ENCODE data around the gene PANK4. TPM values are rescaled to one million over a fixed set of nuclear protein-coding genes. Genes with fewer than 3 reads are reported as not detected.

The PANK4 gene
- total RNA-seq, 4 donors from 2014 or later: 22.5 to 48.9 (median 37.9) TPM

DNA sequence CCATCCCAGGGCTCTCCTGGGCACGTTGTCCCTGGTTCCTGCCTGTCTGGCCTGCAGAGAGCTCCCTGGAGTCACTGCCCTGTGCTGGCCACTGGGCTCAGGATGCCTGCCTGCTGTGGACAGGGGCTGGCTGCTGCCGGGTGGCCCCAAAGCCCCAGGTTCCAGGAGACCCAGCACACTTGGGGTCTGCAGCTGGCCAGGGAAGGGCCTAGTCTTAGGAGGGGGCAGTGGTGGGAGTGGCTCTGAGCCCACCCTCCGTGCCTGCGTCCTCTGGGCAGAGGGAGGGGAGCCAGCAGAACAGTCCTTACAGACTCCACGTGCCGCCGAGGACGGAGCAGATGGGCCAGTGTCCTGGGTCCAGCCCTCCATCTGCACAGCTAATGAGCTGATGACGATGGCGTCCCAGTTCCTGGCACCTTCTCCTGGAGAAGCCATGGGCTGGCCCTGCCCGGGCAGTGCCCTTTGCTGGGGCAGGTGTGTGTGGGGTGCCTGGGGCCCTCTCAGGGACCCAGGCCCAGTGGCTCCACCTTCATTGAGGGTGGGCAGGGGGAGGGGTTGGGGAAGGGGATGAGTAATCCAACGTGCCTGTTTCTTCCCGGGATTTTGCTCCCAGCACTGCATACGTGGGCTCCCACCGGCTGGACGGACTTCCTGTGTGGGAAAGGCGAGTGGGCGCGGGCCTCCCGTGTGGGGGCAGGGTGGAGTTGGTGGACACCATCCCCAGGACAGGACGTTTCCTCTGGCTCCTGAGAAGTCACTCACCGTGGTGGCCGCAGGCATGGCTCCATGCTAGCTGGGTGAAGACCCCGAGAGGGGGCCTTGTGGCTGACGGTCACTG lies 57.1 kb downstream of the PANK4 start:
- 55% methylated on average over 8 of the region's 25 CpGs for WGBS
- Histone ChIP-seq H3K4me3 (no peak overlapping the region), H3K27ac (replicated peaks in 1 of 4) (no peak overlapping the region), H3K4me1 (peaks cover 0 to 12% (median 4%) of the 10 kb centered on the region in 4 donors), H3K9me3 (no peaks in the 10 kb centered on the region), H3K36me3 (no peaks in the 10 kb centered on the region), H3K27me3 (peaks cover 0 to 97% (median 15%) of the 10 kb centered on the region in 4 donors)
- intact Hi-C loops (cut with DNase I): no loop called here
- no peak for DNase-seq (ENCODE audit: extremely low spot score)
- no peak for TF ChIP-seq POLR2A (IDR thresholded peaks at IDR 0.05; ENCODE audit: low read depth)
- no peak for TF ChIP-seq EP300 (IDR thresholded peaks at IDR 0.05)

DNA sequence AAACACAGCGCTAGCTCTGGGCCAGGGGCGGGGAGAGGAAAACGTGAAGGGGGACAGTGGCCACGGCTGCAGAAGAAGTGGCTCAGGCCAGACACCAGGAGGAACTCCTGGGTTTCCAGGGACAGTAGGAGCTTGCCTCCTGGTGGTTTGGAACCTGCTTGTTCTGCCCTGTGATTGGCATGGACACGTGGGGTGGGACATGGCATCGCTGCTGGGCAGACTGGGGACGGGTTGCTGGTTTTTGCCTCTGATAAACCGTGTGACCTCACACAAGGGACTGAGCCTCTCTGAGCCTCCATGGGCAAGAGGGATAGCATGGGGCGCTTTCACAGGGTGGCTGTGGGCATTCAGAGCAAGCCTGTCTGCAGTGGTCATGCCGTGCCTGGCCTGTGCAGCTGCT lies 57.9 kb downstream of the PANK4 start:
- Histone ChIP-seq H3K9me3 (no peaks in the 10 kb centered on the region), H3K27ac (replicated peaks in 1 of 4) (no peak overlapping the region), H3K4me3 (no peak overlapping the region), H3K36me3 (no peaks in the 10 kb centered on the region), H3K27me3 (peaks cover 0 to 100% (median 20%) of the 10 kb centered on the region in 4 donors), H3K4me1 (peaks cover 0 to 12% (median 4%) of the 10 kb centered on the region in 4 donors)
- intact Hi-C loops (cut with DNase I): no loop called here
- no peak for DNase-seq (ENCODE audit: extremely low spot score)
- WGBS: 40% methylated on average over 1 of the region's 10 CpGs
- no peak for TF ChIP-seq EP300 (IDR thresholded peaks at IDR 0.05)

- no peak overlapping the region for H3K4me3 ChIP-seq
- WGBS: 13% methylated on average over 8 of the region's 14 CpGs
- intact Hi-C loops (cut with DNase I): no loop called here
- no peak for DNase-seq (ENCODE audit: extremely low spot score)
- no peaks in the 10 kb centered on the region for H3K36me3 ChIP-seq
- TF ChIP-seq EP300 (IDR thresholded peaks at IDR 0.05) (no peak), POLR2AphosphoS5 (IDR thresholded peaks at IDR 0.05) (no peak), POLR2A (IDR thresholded peaks at IDR 0.05; ENCODE audit: low read depth) (no peak)
- TF ChIP-seq, protein P1, sequence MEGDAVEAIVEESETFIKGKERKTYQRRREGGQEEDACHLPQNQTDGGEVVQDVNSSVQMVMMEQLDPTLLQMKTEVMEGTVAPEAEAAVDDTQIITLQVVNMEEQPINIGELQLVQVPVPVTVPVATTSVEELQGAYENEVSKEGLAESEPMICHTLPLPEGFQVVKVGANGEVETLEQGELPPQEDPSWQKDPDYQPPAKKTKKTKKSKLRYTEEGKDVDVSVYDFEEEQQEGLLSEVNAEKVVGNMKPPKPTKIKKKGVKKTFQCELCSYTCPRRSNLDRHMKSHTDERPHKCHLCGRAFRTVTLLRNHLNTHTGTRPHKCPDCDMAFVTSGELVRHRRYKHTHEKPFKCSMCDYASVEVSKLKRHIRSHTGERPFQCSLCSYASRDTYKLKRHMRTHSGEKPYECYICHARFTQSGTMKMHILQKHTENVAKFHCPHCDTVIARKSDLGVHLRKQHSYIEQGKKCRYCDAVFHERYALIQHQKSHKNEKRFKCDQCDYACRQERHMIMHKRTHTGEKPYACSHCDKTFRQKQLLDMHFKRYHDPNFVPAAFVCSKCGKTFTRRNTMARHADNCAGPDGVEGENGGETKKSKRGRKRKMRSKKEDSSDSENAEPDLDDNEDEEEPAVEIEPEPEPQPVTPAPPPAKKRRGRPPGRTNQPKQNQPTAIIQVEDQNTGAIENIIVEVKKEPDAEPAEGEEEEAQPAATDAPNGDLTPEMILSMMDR (IDR thresholded peaks at IDR 0.05): no peak
- H3K9me3 ChIP-seq: no peaks in the 10 kb centered on the region
- no peak overlapping the region for H3K27ac ChIP-seq (replicated peaks in 1 of 4)
- H3K4me1 ChIP-seq: peaks cover 0 to 12% (median 4%) of the 10 kb centered on the region in 4 donors
- H3K27me3 ChIP-seq: peaks cover 0 to 100% (median 24%) of the 10 kb centered on the region in 4 donors
These were observed 58.3 kb downstream of the PANK4 start for GRCh38 chr1:2468041-2468472.

- no peaks in the 10 kb centered on the region for H3K36me3 ChIP-seq
- 3% methylated on average over 17 of the region's 30 CpGs for WGBS
- intact Hi-C loops (cut with DNase I): no loop called here
- no peak for DNase-seq (ENCODE audit: extremely low spot score)
- H3K4me1 ChIP-seq: peaks cover 0 to 12% (median 4%) of the 10 kb centered on the region in 4 donors
- no peak overlapping the region for H3K4me3 ChIP-seq
- H3K9me3 ChIP-seq: no peaks in the 10 kb centered on the region
- H3K27ac ChIP-seq (replicated peaks in 1 of 4): no peak overlapping the region
- TF ChIP-seq, protein P1 (IDR thresholded peaks at IDR 0.05): no peak
- TF ChIP-seq POLR2A (IDR thresholded peaks at IDR 0.05; ENCODE audit: low read depth): no peak
- TF ChIP-seq POLR2AphosphoS5 (IDR thresholded peaks at IDR 0.05): no peak
- TF ChIP-seq EP300 (IDR thresholded peaks at IDR 0.05): no peak
- peaks cover 0 to 100% (median 26%) of the 10 kb centered on the region in 4 donors for H3K27me3 ChIP-seq
These were observed 59.3 kb downstream of the PANK4 start for GRCh38 chr1:2466958-2467554.

DNA sequence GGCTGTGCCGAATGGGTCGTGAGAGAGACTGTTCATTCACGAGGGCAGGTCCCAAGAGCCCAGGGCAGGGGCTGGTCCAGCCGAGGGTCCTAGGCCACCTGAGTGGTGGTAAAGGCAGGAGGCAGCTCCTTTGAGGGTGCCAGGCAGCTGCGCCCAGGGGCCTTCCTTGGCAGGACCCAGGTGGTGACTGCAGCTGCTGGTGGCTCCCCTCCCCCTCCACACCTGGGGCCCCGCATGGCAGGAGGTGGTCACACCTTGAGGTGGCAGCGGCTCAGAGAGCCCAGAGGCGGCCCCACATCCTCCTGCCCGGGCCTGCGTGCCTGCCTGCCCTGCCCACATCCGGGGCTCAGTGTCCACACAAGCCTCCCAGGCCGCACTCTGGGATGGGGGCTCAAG lies 60.1 kb downstream of the PANK4 start:
- Histone ChIP-seq H3K4me1 (peaks cover 0 to 12% (median 4%) of the 10 kb centered on the region in 4 donors), H3K27ac (replicated peaks in 1 of 4) (no peak overlapping the region), H3K4me3 (no peak overlapping the region), H3K36me3 (no peaks in the 10 kb centered on the region), H3K27me3 (peaks cover 0 to 100% (median 26%) of the 10 kb centered on the region in 4 donors), H3K9me3 (no peaks in the 10 kb centered on the region)
- intact Hi-C loops (cut with DNase I): no loop called here
- DNase-seq (ENCODE audit: extremely low spot score): no peak
- 43% methylated on average over 6 of the region's 12 CpGs for WGBS
- TF ChIP-seq EP300 (IDR thresholded peaks at IDR 0.05) (no peak), POLR2AphosphoS5 (IDR thresholded peaks at IDR 0.05) (no peak), POLR2A (IDR thresholded peaks at IDR 0.05; ENCODE audit: low read depth) (no peak)
- TF ChIP-seq, protein P1 (IDR thresholded peaks at IDR 0.05): no peak

Measured in esophagus muscularis mucosa (tissue), 4 donors.